GM12878 (cell line): ENCODE measurements around the gene PLCG1.

Experiments used
- BMI1 ChIP-seq: fragments of 450-650 bp; IDR thresholded peaks from 2 replicates; pipeline ENCODE4 v1.6.1; 2016; ENCODE audit warnings: mild to moderate bottlenecking, moderate library complexity, borderline replicate concordance
- CBFB ChIP-seq: IDR thresholded peaks from 2 replicates; pipeline ENCODE4 v1.6.1; 2016; ENCODE audit warnings: antibody characterized with exemption, low read depth
- SMC3 ChIP-seq: IDR thresholded peaks from 2 replicates; pipeline ENCODE4 v1.6.1; 2011; ENCODE audit warnings: low read length, improper control_type of control experiment, borderline replicate concordance
- TF ChIP-seq, protein P1 (sequence below), 3 experiments: IDR thresholded peaks in 2 of 3; conservative IDR thresholded peaks in 1 of 3; 2 replicates each; pipeline ENCODE4 v1.5.1; 2011; ENCODE audit warnings: low read depth in 3 of 3, low read length in 3 of 3, mild to moderate bottlenecking in 3 of 3, control low read depth in 2 of 3, moderate library complexity in 2 of 3, inconsistent platforms in 1 of 3, mixed read lengths in 1 of 3; ENCODE audit not compliant: control insufficient read depth in 2 of 3, insufficient read depth in 1 of 3; ENCODE audit errors: extremely low read depth in 1 of 3

DNA sequence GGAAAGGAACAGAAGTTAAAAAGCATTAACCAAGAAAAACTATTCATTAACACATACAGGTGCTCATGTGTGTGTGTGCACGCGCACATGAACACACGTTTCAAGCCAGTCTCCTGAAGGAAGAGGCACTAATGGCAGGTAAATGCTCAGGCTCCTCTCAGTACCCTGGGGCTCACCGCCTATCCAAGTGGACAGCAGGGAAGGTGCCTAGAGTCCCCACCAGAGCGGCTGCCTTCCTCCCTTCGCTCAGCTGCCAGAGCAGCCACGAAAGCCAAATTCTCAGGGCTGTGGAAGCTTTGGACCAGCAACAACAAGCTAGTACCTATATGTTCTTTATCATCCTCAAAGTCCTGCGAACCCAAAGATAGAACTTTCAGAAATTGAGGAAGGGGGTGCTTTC lies 42.6 kb downstream of the PLCG1 start:
- TF ChIP-seq, protein P1, sequence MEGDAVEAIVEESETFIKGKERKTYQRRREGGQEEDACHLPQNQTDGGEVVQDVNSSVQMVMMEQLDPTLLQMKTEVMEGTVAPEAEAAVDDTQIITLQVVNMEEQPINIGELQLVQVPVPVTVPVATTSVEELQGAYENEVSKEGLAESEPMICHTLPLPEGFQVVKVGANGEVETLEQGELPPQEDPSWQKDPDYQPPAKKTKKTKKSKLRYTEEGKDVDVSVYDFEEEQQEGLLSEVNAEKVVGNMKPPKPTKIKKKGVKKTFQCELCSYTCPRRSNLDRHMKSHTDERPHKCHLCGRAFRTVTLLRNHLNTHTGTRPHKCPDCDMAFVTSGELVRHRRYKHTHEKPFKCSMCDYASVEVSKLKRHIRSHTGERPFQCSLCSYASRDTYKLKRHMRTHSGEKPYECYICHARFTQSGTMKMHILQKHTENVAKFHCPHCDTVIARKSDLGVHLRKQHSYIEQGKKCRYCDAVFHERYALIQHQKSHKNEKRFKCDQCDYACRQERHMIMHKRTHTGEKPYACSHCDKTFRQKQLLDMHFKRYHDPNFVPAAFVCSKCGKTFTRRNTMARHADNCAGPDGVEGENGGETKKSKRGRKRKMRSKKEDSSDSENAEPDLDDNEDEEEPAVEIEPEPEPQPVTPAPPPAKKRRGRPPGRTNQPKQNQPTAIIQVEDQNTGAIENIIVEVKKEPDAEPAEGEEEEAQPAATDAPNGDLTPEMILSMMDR (IDR thresholded peaks at IDR 0.05 in 2 of 3, conservative IDR thresholded peaks at IDR 0.05 in 1 of 3; ENCODE audit: control insufficient read depth in 2 of 3, extremely low read depth in 1 of 3, insufficient read depth in 1 of 3, low read depth in 3 of 3, low read length in 3 of 3) = no peak
- TF ChIP-seq CBFB = no peak
- TF ChIP-seq SMC3 = no peak
- TF ChIP-seq BMI1 = no peak
